Tibial artery (tissue), 4 donors: Measurements from ENCODE around the gene HPD.
"Not testable (repeated sequence)": the region's sequence is repeated elsewhere in the genome, so short reads cannot be mapped to it uniquely, and the experiment has no call there.

ENCODE experiments used
- DNase-seq, 2 donors: peaks; one replicate each; pipeline ENCODE4 v3.0.0-alpha.2; 2019
- H3K27ac ChIP-seq, 2 donors: fragments of 200-600 bp; sonication (generic) in 1 of 2; 1 replicate in 1 of 2; 2 replicates in 1 of 2; pipeline ENCODE4 v1.5.1; 2018 to 2019; ENCODE audit warnings: mild to moderate bottlenecking in 1 of 2
- H3K27me3 ChIP-seq, 2 donors: fragments of 200-600 bp; sonication (generic) in 1 of 2; one replicate each; pipeline versions ENCODE4 v1.5.1 to v1.6.0; 2016 to 2019
- H3K36me3 ChIP-seq, 3 donors: fragments of 200-600 bp; sonication (generic) in 2 of 3; one replicate each; pipeline ENCODE4 v1.5.1; 2016 to 2019; ENCODE audit warnings: mild to moderate bottlenecking in 2 of 3
- H3K4me1 ChIP-seq, 4 donors: fragments of 200-600 bp; sonication (generic) in 2 of 4; 1 replicate in 3 of 4; 2 replicates in 1 of 4; pipeline ENCODE4 v1.5.1; 2016 to 2019
- H3K4me3 ChIP-seq, 2 donors: fragments of 200-600 bp; sonication (generic) in 1 of 2; 1 replicate in 1 of 2; 2 replicates in 1 of 2; pipeline ENCODE4 v1.5.1; 2018 to 2019; ENCODE audit warnings: mild to moderate bottlenecking in 2 of 2
- H3K9me3 ChIP-seq, 3 donors: fragments of 200-600 bp; sonication (generic) in 1 of 3; one replicate each; pipeline ENCODE4 v1.5.1; 2016 to 2019
- intact Hi-C: fragments of 100-400 bp; cut with DNase I; formaldehyde crosslinking; loops from one replicate; pipeline ENCODE4 v1.15.0; 2023; ENCODE audit warnings: low total_unique reads
- TF ChIP-seq, protein P1 (sequence below), 2 experiments: fragments of 200-600 bp in 1 of 2; fragments of 450-650 bp in 1 of 2; IDR thresholded peaks; one replicate each; pipeline ENCODE4 v1.5.1; 2017 to 2019; ENCODE audit warnings: antibody characterized with exemption in 2 of 2, mild to moderate bottlenecking in 1 of 2, moderate library complexity in 1 of 2

HPD gene

DNA sequence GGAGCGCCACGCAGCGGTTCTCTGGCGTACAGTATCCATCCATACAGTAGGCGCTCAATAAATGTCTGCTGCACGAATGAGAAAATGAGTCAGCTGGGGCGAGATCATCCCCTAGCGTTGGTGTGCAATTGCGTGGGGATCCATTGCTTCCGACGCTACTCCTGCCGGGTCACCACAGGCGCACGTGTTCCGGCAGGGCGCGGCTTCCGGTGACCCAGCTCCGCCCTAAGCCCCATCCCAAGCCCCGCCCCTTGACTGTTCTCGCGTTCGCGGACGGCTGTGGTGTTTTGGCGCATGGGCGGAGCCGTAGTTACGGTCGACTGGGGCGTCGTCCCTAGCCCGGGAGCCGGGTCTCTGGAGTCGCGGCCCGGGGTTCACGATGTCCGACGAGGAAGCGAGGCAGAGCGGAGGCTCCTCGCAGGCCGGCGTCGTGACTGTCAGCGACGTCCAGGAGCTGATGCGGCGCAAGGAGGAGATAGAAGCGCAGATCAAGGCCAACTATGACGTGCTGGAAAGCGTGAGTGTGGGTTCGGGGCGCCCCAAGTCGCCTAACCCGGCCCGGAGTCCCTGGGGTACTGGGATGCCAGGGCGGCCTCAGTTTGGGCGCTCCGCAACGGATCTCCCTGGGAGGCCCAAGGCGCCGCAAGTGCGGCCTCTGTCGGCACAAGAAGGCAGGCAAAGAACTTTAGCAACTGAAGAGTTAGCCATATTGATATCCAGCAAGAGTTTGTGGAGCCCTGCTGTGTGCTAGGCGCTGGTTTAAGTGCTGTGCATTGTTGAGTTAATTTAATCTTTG, 30.0 kb upstream of the HPD start, which contains the start of gene PSMD9:
Gene PSMD9, plus strand, starts transcription at position 313 of the 796 bp plus-strand sequence. Its CDS starts 67 bp downstream, at position 380.
- H3K27me3 ChIP-seq = no peaks in the 10 kb centered on the region
- H3K4me1 ChIP-seq = peaks cover 0 to 41% (median 20%) of the 10 kb centered on the region in 4 donors
- H3K4me3 ChIP-seq = peak within 1 kb of the TSS; percentile 85 to 86
- intact Hi-C loops = loop anchor here (5.0 kb wide), 2 partner anchors 76 to 96 kb away; partner anchors contain the start of gene RHOF
- no peaks in the 10 kb centered on the region for H3K9me3 ChIP-seq
- peak within 1 kb of the TSS; percentile 93 to 96 for H3K27ac ChIP-seq
- peak; percentile 96 to 98 for DNase-seq
- H3K36me3 ChIP-seq = peaks cover 0 to 10% (median 0%) of the 10 kb centered on the region in 3 donors
- TF ChIP-seq, protein P1, sequence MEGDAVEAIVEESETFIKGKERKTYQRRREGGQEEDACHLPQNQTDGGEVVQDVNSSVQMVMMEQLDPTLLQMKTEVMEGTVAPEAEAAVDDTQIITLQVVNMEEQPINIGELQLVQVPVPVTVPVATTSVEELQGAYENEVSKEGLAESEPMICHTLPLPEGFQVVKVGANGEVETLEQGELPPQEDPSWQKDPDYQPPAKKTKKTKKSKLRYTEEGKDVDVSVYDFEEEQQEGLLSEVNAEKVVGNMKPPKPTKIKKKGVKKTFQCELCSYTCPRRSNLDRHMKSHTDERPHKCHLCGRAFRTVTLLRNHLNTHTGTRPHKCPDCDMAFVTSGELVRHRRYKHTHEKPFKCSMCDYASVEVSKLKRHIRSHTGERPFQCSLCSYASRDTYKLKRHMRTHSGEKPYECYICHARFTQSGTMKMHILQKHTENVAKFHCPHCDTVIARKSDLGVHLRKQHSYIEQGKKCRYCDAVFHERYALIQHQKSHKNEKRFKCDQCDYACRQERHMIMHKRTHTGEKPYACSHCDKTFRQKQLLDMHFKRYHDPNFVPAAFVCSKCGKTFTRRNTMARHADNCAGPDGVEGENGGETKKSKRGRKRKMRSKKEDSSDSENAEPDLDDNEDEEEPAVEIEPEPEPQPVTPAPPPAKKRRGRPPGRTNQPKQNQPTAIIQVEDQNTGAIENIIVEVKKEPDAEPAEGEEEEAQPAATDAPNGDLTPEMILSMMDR (IDR thresholded peaks at IDR 0.05) = peak; percentile 66 to 75

DNA sequence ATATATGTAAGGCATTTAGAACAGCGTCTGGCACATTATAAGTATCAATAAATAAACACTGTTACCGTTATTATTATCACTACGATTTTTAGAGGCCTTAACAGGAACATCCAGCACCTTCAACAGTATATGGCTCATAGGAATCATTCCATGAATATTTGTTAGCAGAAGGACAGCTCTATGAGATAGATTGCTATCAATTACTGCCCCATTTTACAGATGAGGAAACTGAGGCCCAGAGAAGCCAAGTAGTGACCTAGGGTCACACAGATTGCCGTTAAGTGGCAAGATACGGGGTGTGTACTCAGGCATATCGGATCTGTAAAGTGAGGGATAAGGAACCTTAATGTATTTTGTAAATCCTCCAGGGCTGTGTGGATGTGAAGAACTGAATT, 29.4 kb upstream of the HPD start:
- intact Hi-C loops = loop anchor here (5.0 kb wide), 2 partner anchors 76 to 96 kb away; partner anchors contain the start of gene RHOF
- no peak for DNase-seq
- H3K4me1 ChIP-seq = peaks cover 0 to 35% (median 16%) of the 10 kb centered on the region in 4 donors
- no peaks in the 10 kb centered on the region for H3K9me3 ChIP-seq
- no peaks in the 10 kb centered on the region for H3K27me3 ChIP-seq
- H3K36me3 ChIP-seq = peaks cover 0 to 10% (median 0%) of the 10 kb centered on the region in 3 donors
- H3K4me3 ChIP-seq = peak overlapping the region; percentile 85 to 86
- peak overlapping the region; percentile 93 to 96 for H3K27ac ChIP-seq
- TF ChIP-seq, protein P1 (IDR thresholded peaks at IDR 0.05) = peak in 1 of 2 experiments; percentile 37

- not testable (repeated sequence) for DNase-seq, H3K27me3 ChIP-seq
These were observed 26.5 kb upstream of the HPD start for GRCh38 chr12:121885129-121885528.

GRCh38 chr12:121883315-121883660, 24.6 kb upstream of the HPD start:
- Histone ChIP-seq H3K4me1 (peaks cover 0 to 4% (median 0%) of the 10 kb centered on the region in 4 donors), H3K27ac (no peak overlapping the region), H3K9me3 (no peaks in the 10 kb centered on the region), H3K36me3 (no peaks in the 10 kb centered on the region), H3K27me3 (no peaks in the 10 kb centered on the region), H3K4me3 (no peak overlapping the region)
- intact Hi-C loops = no loop called here
- TF ChIP-seq, protein P1 (IDR thresholded peaks at IDR 0.05) = no peak
- DNase-seq = no peak

More at GRCh38 chr12:121885129-121885528, 26.5 kb upstream of the HPD start:
- H3K4me1 ChIP-seq = peaks cover 0 to 14% (median 8%) of the 10 kb centered on the region in 4 donors
- not testable (repeated sequence) for H3K4me3 ChIP-seq, H3K36me3 ChIP-seq, H3K9me3 ChIP-seq, H3K27ac ChIP-seq
- intact Hi-C loops = loop anchor here (5.0 kb wide), 2 partner anchors 73 to 93 kb away; partner anchors contain the start of gene RHOF

DNA sequence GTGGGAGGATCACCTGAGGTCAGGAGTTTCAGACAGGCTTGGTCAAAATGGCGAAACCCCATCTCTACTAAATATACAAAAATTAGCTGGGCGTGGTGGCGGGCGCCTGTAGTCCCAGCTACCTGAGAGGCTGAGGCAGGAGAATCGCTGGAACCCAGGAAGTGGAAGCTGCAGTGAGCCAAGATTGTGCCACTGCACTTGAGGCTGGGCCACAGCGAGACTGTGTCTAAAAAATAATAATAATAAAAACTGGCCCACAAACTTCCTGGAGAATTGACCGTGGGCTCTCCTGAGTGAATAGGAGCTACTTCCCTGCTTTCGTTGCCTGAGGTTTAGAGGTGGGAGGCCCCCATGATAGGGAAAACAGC, 17.4 kb upstream of the HPD start:
- H3K36me3 ChIP-seq, intact Hi-C loops, H3K4me3 ChIP-seq, H3K27ac ChIP-seq, DNase-seq, H3K27me3 ChIP-seq, H3K9me3 ChIP-seq, H3K4me1 ChIP-seq: not testable (repeated sequence)

DNA sequence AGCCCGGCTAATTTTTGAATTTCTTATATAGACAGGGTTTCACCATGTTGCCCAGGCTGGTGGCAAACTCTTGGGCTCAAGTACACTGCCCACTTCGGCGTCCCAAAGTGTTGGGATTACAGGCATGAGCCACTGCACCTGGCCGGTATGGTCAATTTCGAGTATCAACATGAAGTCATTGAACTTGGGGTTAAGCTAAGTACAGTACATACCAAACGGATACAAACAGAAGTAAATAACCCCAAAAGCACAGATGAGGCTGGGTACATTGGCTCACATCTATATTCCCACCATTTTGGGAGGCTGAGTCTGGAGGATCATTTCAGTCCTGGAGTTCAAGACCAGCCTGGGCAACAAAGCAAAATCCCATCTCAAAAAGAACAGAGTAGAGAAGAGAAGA, 16.9 kb upstream of the HPD start:
- H3K27ac ChIP-seq = no peak overlapping the region
- no peaks in the 10 kb centered on the region for H3K4me1 ChIP-seq
- H3K27me3 ChIP-seq = no peaks in the 10 kb centered on the region
- intact Hi-C loops = no loop called here
- H3K9me3 ChIP-seq = no peaks in the 10 kb centered on the region
- TF ChIP-seq, protein P1 (IDR thresholded peaks at IDR 0.05) = no peak
- no peak overlapping the region for H3K4me3 ChIP-seq
- H3K36me3 ChIP-seq = no peaks in the 10 kb centered on the region
- DNase-seq = no peak
